PC-3 (cell line): Measurements from ENCODE around the gene MIS18A.

Experiments used
- CTCF ChIP-seq: fragments of 300-600 bp; sonication (generic); conservative IDR thresholded peaks from 2 replicates; pipeline ENCODE4 v1.5.1; 2017; ENCODE audit warnings: antibody characterized with exemption, low read depth, mild to moderate bottlenecking, low read length
- EZH2 ChIP-seq: fragments of 300-600 bp; sonication (generic); IDR thresholded peaks from one replicate; pipeline ENCODE4 v1.6.1; 2017; ENCODE audit warnings: antibody characterized with exemption, mild to moderate bottlenecking, low read length; ENCODE audit not compliant: unreplicated experiment
- EZH2phosphoT487 ChIP-seq: fragments of 300-600 bp; sonication (generic); IDR thresholded peaks from 2 replicates; pipeline ENCODE4 v1.6.1; 2018; ENCODE audit warnings: mild to moderate bottlenecking, antibody characterized with exemption, low read length, borderline replicate concordance

- TF ChIP-seq EZH2phosphoT487 (no peak), CTCF (no peak), EZH2 (no peak)
Observed at GRCh38 chr21:32311621-32312020, 32.8 kb upstream of the MIS18A start.
